Suppressor macrophage treated with lipopolysaccharide for 4 hours (primary cell): Measurements from ENCODE around the gene ESYT1.
A peak's percentile ranks its signal among the peaks of the same experiment; 100 is the strongest.

Experiments
- DNase-seq: peaks from one replicate; pipeline ENCODE4 v3.0.0-alpha.2; 2020

ESYT1 gene

DNA sequence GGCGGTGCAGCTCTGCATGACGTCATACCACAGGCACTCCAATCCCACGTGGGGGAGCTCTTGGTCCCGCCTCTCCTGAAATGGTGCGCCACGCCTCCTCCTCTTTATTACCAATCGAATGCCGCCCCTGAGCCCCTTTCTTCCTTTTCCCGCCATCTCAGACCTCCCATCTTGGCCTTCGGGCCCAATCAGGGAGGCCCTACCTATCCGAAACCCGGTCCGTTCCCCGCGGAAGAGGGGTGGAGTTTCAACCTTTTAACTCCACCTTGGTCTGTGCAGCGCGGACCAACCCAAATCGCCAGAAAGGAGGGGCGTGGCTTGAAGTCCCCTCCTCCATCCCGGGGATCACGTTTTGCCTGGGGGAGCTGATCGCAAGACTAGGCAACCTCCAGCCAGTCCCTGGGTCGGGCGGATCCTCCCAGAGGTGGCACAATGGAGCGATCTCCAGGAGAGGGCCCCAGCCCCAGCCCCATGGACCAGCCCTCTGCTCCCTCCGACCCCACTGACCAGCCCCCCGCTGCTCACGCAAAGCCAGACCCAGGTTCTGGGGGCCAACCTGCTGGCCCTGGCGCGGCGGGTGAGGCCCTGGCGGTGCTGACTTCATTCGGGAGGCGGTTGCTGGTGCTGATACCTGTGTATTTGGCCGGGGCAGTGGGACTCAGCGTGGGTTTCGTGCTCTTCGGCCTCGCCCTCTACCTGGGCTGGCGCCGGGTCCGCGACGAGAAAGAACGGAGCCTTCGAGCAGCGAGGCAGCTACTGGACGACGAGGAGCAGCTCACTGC lies at the start of gene ESYT1:
Gene ESYT1 (plus strand): TSS at position 380 of the 782 bp plus-strand sequence. CDS start 53 bp downstream, at position 433.
- DNase-seq = peak; percentile 99

DNA sequence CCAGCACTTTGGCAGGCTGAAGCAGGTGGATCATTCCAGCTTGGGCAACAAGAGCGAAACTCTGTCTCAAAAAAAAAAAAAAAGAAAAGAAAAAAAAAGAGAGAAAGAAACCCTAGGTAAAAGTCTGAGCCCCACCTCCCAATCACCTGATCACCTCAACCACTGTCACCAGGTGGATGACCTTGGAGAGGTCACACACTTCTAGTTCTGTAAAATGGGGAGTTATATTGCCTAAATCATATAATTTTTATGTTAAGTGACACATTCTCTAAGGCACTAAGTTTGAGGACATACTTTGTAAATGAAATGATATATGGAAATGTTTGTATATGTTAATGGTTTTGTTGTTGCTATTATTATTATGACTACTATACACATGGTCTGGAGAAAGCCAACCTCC lies 49.6 kb upstream of the ESYT1 start:
- DNase-seq = no peak

- DNase-seq = peak; percentile 82
Observed at GRCh38 chr12:56078931-56079722, 48.9 kb upstream of the ESYT1 start.

DNA sequence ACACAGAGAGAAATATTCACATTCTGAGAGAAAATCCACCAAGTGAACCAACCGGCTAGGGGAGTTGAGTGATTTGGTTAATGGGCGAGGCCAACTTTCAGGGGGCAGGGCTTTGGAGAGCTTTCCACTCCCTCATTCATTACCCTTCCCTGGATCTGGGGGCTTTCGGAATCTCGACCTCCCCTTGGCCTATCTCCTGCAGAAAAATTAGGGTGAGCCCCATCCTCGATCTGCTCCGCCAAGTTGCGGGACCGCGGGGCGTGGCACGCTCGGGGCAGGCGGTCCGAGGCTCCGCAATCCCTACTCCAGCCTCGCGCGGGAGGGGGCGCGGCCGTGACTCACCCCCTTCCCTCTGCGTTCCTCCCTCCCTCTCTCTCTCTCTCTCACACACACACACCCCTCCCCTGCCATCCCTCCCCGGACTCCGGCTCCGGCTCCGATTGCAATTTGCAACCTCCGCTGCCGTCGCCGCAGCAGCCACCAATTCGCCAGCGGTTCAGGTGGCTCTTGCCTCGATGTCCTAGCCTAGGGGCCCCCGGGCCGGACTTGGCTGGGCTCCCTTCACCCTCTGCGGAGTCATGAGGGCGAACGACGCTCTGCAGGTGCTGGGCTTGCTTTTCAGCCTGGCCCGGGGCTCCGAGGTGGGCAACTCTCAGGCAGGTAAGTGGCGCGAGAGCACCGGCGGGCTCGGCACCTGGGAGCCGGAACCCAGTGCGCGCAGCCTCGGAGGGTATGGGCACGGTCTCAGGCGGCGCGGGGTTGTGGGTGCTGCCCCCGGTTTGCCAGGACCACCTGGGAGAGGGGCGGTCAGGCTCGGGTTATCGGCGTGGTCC lies 48.1 kb upstream of the ESYT1 start, which contains the start of gene ERBB3:
Gene ERBB3 (plus strand): TSS at position 443 of the 833 bp plus-strand sequence. CDS start 136 bp downstream, at position 579.
- peak; percentile 78 for DNase-seq

DNA sequence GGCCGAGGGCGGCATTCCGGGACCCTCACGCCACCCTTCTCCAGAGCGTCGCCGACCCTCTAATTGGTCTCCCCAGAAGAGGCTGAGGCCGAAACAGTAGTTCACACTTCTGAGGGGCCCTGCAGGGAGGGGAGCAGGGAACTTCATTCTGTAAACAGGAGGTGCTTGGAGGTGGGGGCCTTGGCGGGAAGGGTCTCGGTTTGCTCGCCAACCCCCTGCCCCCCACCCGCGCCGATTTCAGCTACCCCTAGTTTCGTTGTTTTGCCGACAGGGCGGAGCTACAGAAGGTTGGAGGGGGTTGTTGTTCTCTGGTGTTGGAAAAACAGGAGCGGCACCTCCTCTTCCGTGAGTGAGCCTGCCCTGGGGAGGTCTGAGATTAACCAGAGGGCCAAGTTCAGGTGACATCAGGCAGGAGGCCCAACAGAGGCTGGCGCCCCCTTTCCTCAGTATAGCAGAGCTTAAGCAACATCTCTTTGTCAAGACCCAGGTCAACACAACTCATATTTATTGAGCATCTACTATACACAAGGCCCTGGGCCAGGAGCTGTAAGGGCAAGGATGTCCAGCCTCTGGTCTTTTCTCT lies 47.4 kb upstream of the ESYT1 start:
- DNase-seq = no peak

DNA sequence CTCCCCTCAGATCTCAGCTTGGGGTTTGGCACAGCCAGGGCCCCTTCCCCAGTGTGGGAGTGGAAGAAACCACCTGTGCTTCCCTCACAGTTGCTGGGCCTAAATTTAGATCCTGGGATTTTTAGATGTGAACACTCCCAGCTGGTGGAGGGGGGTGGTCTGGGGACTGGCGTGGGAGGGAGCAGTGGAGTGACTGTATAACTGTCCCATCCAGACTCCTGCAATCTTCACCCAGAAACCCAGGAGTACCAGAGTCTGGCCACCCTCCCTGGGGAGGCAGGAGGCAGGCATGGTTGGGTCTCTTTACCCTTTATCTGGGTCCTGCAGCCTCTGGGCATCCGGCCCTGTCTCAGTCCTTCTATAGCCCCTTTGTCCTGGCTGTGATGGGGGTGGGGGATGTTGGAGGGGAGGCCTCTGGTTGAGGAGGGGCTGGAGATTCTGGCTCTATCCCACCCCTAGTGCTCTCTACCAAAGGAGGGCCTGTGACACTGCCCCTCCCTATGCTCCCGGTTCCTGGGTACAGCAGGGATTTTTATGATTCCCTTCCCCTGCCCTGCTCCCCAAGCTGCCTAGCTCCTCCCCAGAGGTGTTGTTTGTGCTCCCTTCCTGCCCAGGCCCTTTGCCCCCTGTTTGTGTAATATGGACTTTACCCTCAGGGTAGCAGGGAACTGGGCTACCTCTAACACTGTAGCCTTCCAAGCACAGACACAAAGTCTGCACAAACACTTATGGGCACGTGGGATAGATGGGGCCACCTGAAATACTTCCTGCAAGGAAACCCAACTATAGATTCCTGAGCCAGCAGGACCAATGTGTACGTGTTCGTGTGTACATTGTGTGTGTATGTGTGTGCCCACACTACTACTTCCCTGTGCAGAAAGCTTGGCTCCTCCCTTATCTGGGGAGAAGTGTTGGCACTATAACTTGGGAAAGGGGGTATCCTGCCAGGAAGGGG lies 46.4 kb upstream of the ESYT1 start:
- no peak for DNase-seq

- no peak for DNase-seq
Observed at GRCh38 chr12:56082382-56082781, 45.7 kb upstream of the ESYT1 start.

- DNase-seq = no peak
Observed at GRCh38 chr12:56082967-56083366, 45.1 kb upstream of the ESYT1 start.

DNA sequence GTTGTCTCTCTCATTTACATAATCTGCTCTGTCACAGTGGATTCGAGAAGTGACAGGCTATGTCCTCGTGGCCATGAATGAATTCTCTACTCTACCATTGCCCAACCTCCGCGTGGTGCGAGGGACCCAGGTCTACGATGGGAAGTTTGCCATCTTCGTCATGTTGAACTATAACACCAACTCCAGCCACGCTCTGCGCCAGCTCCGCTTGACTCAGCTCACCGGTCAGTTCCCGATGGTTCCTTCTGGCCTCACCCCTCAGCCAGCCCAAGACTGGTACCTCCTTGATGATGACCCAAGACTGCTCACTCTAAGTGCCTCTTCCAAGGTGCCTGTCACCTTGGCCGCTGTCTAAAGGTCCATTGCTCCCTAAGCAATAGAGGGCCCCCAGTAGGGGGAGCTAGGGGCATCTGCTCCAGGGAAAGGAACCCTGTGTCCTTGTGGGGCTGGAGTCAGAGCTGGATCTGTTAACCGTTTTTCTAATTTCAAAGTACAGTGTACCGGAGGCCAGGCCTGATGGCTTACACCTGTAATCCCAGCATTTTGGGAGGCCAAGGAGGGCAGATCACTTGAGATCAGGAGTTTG lies 43.0 kb upstream of the ESYT1 start:
- peak; percentile 46 for DNase-seq

- no peak for DNase-seq
Observed at GRCh38 chr12:56086096-56086495, 42.0 kb upstream of the ESYT1 start.

DNA sequence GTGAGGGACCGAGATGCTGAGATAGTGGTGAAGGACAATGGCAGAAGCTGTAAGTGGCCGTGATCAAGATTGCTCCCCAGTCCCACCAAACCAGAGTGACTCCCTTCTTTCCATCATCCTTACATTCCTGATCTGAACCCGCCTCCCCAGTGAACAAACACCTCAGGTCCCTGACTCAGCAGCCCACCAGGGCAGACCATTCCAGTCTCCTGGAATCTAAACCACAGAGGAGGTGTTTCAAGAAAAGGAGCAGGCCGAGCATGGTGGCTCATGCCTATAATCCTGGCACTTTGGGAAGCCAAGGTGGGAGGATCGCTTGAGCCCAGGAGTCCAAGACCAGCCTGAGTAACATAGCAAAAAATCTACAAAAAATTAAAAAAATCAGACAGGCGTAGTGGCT lies 41.5 kb upstream of the ESYT1 start:
- DNase-seq = no peak

- DNase-seq = no peak
Observed at GRCh38 chr12:56087220-56087619, 40.8 kb upstream of the ESYT1 start.

DNA sequence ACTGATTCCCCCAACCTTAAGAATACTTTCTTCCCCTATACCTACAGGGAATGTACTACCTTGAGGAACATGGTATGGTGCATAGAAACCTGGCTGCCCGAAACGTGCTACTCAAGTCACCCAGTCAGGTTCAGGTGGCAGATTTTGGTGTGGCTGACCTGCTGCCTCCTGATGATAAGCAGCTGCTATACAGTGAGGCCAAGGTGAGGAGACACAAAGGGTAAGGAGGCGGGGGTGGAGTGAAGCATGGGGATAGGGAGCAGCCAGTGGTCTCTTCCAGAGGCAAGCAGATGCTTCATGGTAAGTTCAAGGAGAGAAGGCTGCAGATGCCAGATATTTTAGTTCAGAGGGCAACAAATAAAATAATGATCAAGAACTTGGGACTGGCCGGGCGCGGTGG lies 30.3 kb upstream of the ESYT1 start:
- DNase-seq = no peak

DNA sequence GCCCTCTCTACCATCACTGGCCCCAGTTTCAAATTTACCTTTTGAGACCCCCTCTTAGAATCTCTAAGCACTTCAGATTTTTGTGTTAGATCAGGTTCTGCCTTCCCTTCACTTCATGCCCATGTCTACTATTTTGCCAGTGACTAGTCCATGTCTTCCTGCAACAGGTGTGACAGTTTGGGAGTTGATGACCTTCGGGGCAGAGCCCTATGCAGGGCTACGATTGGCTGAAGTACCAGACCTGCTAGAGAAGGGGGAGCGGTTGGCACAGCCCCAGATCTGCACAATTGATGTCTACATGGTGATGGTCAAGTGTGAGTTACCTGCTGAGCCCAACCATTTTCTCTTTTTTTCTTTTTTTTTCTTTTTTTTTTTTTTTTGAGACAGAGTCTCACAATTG lies 29.5 kb upstream of the ESYT1 start:
- no peak for DNase-seq

DNA sequence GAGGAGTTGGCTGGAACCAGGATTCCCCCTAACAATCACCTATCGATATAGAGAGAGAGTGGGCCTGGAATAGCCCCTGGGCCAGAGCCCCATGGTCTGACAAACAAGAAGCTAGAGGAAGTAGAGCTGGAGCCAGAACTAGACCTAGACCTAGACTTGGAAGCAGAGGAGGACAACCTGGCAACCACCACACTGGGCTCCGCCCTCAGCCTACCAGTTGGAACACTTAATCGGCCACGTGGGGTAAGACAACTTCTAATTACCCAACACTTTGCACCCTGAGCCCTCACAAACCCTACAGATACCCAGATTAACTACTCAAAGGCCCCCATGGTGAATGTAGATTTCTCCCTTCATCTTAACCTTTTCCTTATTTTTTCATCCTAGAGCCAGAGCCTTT lies 28.3 kb upstream of the ESYT1 start:
- no peak for DNase-seq

DNA sequence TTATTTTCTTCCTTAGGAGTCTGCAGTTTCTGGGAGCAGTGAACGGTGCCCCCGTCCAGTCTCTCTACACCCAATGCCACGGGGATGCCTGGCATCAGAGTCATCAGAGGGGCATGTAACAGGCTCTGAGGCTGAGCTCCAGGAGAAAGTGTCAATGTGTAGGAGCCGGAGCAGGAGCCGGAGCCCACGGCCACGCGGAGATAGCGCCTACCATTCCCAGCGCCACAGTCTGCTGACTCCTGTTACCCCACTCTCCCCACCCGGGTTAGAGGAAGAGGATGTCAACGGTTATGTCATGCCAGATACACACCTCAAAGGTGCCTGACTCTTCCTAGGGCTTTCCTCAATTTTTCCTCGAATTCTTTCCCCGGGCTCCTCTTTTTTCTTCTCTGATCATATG lies 27.0 kb upstream of the ESYT1 start:
- no peak for DNase-seq

- DNase-seq = no peak
Observed at GRCh38 chr12:56102683-56103065, 25.4 kb upstream of the ESYT1 start.

- no peak for DNase-seq
Observed at GRCh38 chr12:56103066-56103711, 24.9 kb upstream of the ESYT1 start.

GRCh38 chr12:56103823-56104108 lies 24.3 kb upstream of the ESYT1 start:
- DNase-seq = no peak

GRCh38 chr12:56104109-56104814 lies 23.8 kb upstream of the ESYT1 start, which contains the start of gene PA2G4:
TSS of gene PA2G4 (plus strand) at chr12:56104559. CDS start at chr12:56104738, 179 bp downstream.
- DNase-seq = peak; percentile 100
